NCI-H1694 (cell line): ENCODE measurements around the gene GPR162.

Experiments used
- DNase-seq: peaks from one replicate; lab custom pipeline; 2025; lab: John Stamatoyannopoulos, UW

Gene GPR162

GRCh38 chr12:6822426-6823135 is 960 bp downstream of the GPR162 start:
- no peak for DNase-seq

DNA sequence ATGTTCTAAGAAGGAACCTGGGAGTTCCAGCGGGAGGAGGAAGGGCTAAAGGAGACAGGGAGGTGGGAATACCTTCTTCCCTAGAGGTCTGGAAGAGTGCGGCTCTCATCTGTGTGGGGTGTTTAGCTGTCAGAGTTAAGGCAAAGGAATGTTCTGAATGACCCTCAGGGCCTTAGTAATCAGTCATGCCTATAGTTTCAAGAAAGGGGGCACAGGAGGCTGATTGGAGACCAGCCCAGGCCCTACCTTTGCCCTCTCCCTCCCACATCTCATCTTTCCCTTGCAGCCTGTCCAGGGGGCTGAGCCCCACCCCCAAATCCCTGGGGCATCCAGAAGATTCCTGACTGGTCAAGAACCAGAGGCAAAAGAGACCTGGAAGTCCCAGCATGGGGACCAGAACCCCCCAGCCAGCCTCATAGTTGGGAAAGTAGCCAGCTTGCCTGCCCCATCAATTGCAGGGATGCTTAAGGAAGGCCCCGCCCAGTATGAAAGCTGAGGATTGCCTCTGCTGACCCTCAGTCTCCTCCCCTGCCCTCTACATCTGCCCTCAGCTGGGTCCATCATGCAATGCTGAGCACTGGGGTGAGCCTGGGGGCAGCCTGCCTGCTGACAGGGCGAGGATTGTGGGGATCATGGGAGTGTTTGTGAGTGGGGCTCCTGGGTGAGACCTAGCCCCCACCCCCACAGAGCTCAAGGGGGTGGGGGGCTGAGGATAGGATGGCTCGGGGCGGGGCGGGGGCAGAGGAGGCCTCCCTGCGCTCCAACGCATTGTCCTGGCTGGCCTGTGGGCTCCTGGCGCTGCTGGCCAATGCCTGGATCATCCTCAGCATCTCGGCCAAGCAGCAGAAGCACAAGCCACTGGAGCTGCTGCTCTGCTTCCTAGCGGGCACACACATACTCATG is 1.8 kb downstream of the GPR162 start:
- DNase-seq, result no peak

DNA sequence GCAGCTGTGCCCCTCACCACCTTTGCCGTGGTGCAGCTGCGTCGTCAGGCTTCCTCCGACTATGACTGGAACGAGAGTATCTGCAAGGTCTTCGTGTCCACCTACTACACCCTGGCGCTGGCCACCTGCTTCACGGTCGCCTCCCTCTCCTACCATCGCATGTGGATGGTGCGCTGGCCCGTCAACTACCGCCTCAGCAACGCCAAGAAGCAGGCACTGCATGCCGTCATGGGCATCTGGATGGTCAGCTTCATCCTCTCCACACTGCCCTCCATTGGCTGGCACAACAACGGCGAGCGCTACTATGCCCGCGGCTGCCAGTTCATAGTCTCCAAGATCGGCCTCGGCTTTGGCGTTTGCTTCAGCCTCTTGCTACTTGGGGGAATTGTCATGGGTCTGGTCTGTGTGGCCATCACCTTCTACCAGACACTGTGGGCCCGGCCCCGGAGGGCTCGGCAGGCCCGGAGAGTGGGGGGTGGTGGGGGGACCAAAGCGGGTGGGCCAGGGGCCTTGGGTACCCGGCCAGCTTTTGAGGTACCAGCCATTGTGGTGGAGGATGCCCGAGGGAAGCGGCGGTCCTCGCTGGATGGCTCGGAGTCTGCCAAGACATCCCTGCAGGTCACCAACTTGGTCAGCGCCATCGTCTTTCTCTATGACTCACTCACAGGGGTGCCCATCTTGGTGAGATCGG is 2.6 kb downstream of the GPR162 start:
- DNase-seq, result no peak

- no peak for DNase-seq
These were observed 3.3 kb downstream of the GPR162 start for GRCh38 chr12:6824901-6825381.

GRCh38 chr12:6825398-6826124 is 3.9 kb downstream of the GPR162 start:
- DNase-seq, result peak; percentile 90

GRCh38 chr12:6826125-6826733 is 4.6 kb downstream of the GPR162 start:
- DNase-seq, result no peak

DNA sequence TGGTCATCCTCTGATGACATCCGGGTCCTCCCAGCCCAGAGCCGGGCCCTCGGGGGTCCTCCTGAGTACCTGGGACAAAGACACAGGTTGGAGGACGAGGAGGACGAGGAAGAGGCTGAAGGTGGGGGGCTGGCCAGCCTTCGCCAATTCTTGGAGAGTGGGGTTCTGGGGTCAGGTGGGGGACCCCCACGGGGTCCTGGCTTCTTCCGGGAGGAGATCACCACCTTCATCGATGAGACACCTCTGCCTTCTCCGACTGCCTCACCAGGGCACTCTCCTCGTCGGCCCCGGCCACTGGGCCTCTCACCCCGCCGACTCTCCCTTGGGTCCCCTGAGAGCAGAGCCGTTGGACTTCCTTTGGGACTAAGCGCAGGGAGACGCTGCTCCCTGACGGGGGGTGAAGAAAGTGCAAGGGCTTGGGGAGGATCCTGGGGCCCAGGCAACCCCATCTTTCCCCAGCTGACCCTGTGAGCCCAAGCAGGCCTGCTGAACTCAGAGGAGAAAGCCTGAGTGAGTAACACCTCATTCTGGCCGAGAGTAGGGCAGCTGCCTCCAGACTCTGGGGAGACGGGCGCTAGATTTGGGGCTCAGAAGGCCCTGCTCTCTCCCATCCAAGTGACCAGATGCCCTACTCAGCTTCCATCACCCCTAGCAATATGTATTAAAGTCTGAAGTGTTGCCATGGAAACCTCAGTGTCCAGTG is 5.3 kb downstream of the GPR162 start:
- no peak for DNase-seq

DNA sequence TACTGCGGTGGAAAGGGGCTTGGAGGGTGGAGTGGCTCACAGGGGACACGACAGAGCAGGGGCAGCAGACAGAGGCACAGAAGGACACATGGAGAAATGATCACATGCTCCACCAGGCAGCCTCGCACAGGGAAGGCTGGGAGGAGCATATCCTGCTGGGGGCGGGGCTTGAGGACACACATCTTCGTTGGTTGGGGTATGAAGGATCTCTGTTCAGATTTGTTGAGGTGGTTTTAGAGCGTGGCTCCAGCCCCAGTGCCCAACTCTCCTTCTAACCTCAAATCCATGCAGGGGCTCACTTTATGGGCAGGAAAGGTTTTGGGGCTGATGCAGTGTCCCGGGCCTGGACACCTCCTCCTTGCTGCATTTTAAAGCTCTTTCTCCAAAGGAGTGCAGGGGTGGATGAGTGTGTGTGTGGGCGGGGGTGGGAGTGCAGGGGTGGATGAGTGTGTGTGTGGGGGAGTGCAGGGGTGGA is 5.9 kb downstream of the GPR162 start:
- peak; percentile 96 for DNase-seq

- peak; percentile 45 for DNase-seq
These were observed 6.6 kb downstream of the GPR162 start, which contains the start of gene P3H3 for GRCh38 chr12:6827982-6828780. TSS of gene P3H3 (plus strand) at chr12:6828407. CDS start at chr12:6828441, 34 bp downstream.

DNA sequence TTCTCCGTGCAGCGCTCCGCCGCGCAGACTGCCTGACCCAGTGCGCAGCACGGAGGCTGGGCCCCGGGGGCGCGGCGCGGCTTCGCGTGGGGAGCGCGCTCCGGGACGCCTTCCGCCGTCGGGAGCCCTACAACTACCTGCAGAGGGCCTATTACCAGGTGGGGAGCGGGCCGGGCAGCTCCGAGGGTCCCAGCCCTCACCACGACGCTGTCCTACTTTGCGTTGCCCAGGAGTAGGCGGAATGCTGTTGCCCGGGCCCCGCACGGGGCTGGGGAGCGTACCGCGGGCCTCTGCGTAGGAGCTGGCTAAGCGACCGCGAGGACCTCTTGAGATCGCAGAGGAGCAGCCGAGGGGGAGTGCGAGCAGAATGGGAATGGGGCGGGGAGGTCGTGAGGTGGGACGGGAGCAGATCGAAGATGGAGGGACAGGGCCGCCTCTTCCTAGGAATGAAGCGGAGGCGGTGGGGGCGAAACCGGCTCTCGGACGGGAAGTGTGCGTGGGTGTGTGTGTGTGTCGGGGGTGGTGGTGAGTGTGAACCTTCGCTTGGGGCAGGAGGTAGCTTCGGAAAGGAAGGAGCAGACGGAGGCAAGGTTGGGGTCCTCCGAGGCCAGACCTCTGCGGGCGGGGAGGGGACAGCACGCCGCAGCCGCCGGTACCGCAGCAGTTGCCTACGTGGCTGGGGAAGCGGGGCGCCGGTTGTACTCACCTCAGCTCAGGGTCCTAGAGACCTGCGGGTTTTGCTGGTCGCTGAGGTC is 7.3 kb downstream of the GPR162 start:
- DNase-seq, result no peak

- DNase-seq, result no peak
These were observed 8.1 kb downstream of the GPR162 start for GRCh38 chr12:6829536-6830220.

DNA sequence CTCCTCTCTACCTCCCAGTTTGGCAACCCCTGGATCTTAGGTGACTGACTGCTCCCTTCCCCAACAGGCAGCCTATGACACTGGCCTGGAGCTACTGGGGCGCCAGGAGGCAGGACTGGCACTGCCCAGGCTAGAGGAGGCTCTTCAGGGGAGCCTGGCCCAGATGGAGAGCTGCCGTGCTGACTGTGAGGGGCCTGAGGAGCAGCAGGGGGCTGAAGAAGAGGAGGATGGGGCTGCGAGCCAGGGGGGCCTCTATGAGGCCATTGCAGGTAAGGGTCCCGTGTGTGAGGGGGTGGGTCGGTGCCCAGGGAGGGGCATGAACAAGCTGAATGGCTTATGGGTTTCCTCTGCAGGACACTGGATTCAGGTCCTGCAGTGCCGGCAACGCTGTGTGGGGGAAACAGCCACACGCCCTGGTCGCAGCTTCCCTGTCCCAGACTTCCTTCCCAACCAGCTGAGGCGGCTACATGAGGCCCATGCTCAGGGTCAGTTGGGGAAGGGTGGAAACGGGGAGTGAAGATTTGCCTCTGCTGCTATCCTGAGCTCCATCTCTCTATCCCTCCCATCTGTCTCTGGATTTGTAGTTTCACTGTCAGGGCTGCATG is 8.8 kb downstream of the GPR162 start:
- no peak for DNase-seq

DNA sequence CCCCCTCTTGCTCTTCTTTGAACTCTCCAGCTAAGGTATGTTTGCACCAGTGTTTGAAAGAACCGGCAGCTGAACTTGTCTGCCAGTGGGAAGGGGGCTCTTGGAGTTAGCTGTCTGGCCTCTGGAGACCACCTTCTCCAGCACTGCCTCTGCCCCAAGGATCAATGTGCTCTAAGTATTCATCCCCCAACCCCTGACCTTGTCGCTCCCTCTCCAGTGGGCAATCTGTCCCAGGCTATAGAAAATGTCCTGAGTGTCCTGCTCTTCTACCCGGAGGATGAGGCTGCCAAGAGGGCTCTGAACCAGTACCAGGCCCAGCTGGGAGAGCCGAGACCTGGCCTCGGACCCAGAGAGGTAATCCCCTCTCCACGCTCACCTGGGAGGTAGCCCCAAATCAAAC is 9.4 kb downstream of the GPR162 start:
- DNase-seq, result no peak

GRCh38 chr12:6831450-6831995 is 9.9 kb downstream of the GPR162 start:
- DNase-seq, result no peak

- no peak for DNase-seq
These were observed 10.5 kb downstream of the GPR162 start for GRCh38 chr12:6832125-6832524.

DNA sequence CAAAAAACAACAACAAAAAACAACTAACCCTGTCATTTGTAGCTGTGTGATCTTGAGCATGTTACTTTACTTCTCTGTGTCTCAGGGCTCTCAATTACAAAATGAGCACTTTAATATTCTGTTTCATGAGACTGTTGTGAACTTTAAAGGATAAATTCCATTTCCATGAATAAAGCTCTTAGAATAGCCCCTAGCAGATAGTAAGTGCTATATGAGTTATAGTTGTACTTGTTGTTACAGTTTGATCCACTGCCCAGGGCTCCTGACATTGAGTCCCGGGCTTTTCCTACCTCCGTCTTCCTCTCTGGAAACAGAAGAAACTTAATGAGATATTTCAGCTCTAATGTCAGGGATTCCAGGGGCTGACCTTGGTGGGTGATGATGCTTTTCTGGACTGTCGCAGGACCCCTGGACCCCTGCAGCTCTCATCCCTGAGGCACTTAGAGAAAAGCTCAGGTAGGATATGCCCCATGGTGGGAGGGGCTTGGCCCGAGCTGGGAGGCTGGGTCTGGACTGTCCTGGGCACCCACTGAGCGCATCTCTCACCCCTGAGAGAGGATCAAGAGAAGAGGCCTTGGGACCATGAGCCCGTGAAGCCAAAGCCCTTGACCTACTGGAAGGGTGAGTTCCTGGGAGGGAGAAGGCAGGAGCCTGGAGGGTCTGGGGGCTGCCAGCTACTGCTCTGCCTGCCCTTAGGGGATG is 11.7 kb downstream of the GPR162 start:
- no peak for DNase-seq

DNA sequence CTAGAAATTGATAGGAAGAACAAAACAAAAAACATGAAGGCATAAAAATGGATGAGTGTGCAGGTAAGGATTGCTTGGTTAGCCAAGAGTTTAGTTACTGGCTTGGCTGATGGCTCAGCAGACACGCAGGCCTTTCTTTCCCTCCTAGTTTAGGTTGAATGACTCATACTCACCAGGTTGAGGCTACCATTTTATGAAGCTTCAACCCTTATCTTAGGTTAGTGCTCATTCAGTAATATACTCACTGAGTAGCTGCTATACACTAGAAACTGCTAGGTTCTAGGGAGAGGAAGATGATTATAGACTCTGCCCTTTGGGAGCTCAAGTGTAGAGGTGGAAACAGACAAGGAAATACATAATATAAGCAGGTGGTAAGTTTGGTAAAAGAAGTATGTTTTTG is 12.6 kb downstream of the GPR162 start:
- no peak for DNase-seq
